IMR-90 (cell line): ENCODE data around the gene AGAP1.

Experiments
- BHLHE40 ChIP-seq: fragments of 150-350 bp; IDR thresholded peaks from 2 replicates; pipeline ENCODE4 v1.6.1; 2016; ENCODE audit warnings: mild to moderate bottlenecking, low read depth, low read length
- CTCF ChIP-seq: conservative IDR thresholded peaks from 2 replicates; pipeline ENCODE4 v1.5.1; 2012; ENCODE audit warnings: mild to moderate bottlenecking, low read depth, low read length, improper control_type of control experiment

- TF ChIP-seq CTCF (no peak), BHLHE40 (no peak)
Measured at GRCh38 chr2:236175548-236176150, 681.8 kb downstream of the AGAP1 start.
